HepG2 (cell line): ENCODE results near the gene HTR2A. TPM values are rescaled to one million over a fixed set of nuclear protein-coding genes. Genes with fewer than 3 reads are reported as not detected.

Source experiments
- HMG20B ChIP-seq: conservative IDR thresholded peaks from 2 replicates; pipeline ENCODE4 v1.6.1; 2016; ENCODE audit warnings: missing genetic modification reagents, missing compliant biosample characterization
- HNRNPLL ChIP-seq: fragments of 200-400 bp; formaldehyde crosslinking; IDR thresholded peaks from 2 replicates; pipeline ENCODE4 v1.6.1; 2017; ENCODE audit warnings: mild to moderate bottlenecking, low read depth, low read length; ENCODE audit not compliant: poor library complexity, severe bottlenecking
- JUND ChIP-seq: sonication (generic); formaldehyde crosslinking; IDR thresholded peaks from 2 replicates; pipeline ENCODE4 v1.8.0; 2022; ENCODE audit warnings: mild to moderate bottlenecking, missing genetic modification reagents
- MEIS2 ChIP-seq: sonication (generic); formaldehyde crosslinking; IDR thresholded peaks from 2 replicates; pipeline ENCODE4 v1.9.0; 2021; ENCODE audit warnings: mild to moderate bottlenecking, missing genetic modification reagents
- PAXIP1 ChIP-seq: sonication (generic); formaldehyde crosslinking; conservative IDR thresholded peaks from 2 replicates; pipeline ENCODE4 v1.4.0; 2020; ENCODE audit warnings: mild to moderate bottlenecking, missing genetic modification reagents, moderate library complexity
- SP2 ChIP-seq: sonication (generic); formaldehyde crosslinking; IDR thresholded peaks from 2 replicates; pipeline ENCODE4 v1.5.1; 2020; ENCODE audit warnings: mild to moderate bottlenecking, missing genetic modification reagents
- THAP7 ChIP-seq: sonication (generic); formaldehyde crosslinking; IDR thresholded peaks from 2 replicates; pipeline ENCODE4 v1.8.1; 2023; ENCODE audit warnings: mild to moderate bottlenecking, missing genetic modification reagents
- TRIM24 ChIP-seq: sonication (generic); formaldehyde crosslinking; IDR thresholded peaks from 2 replicates; pipeline ENCODE4 v1.8.0; 2022; ENCODE audit warnings: mild to moderate bottlenecking, missing genetic modification reagents
- ZNF207 ChIP-seq: fragments of 450-650 bp; IDR thresholded peaks from 2 replicates; pipeline ENCODE4 v1.6.1; 2016; ENCODE audit warnings: antibody characterized with exemption, borderline replicate concordance
- ZNF367 ChIP-seq: sonication (generic); formaldehyde crosslinking; IDR thresholded peaks from 2 replicates; pipeline ENCODE4 v1.4.0; 2020; ENCODE audit warnings: missing genetic modification reagents, borderline replicate concordance
- ZNF484 ChIP-seq: sonication (generic); formaldehyde crosslinking; IDR thresholded peaks from 2 replicates; pipeline ENCODE4 v1.5.1; 2020; ENCODE audit warnings: mild to moderate bottlenecking, low read depth, missing genetic modification reagents, borderline replicate concordance
- ZNF510 ChIP-seq: sonication (generic); formaldehyde crosslinking; IDR thresholded peaks from 2 replicates; pipeline ENCODE4 v1.4.0; 2020; ENCODE audit warnings: low read depth, mild to moderate bottlenecking, missing genetic modification reagents
- ZNF557 ChIP-seq: sonication (generic); formaldehyde crosslinking; IDR thresholded peaks from 2 replicates; pipeline ENCODE4 v1.4.0; 2020; ENCODE audit warnings: missing genetic modification reagents
- ZNF784 ChIP-seq: sonication (generic); formaldehyde crosslinking; IDR thresholded peaks from 2 replicates; pipeline ENCODE4 v1.5.1; 2020; ENCODE audit warnings: missing genetic modification reagents, mild to moderate bottlenecking, borderline replicate concordance
- ZNF850 ChIP-seq: sonication (generic); formaldehyde crosslinking; conservative IDR thresholded peaks from 2 replicates; pipeline ENCODE4 v1.9.0; 2021; ENCODE audit warnings: mild to moderate bottlenecking, missing genetic modification reagents
- polyA plus RNA-seq, 8 experiments: library from polyadenylated mRNA; depleted of rRNA in 3 of 8; stranded (reverse) in 7 of 8; unstranded in 1 of 8; fragments of >200 nt; fragmentation: Illumina TruSeq in 4 of 8; extraction: Trizol in 4 of 8; gene quantifications; 2 replicates each; pipeline versions ENCODE4 v1.2.1 to v1.2.3, GENCODE V29; 2011 to 2016; ENCODE audit warnings: low read depth in 4 of 8, missing spikeins in 1 of 8, mixed read lengths in 1 of 8; ENCODE audit not compliant: insufficient read depth in 1 of 8
- total RNA-seq, 5 experiments: library from RNA; depleted of rRNA; stranded (reverse); fragments of >200 nt; fragmentation: Illumina TruSeq; extraction: Trizol; gene quantifications; 2 replicates each; pipeline ENCODE4 v1.2.3, GENCODE V29; 2016; ENCODE audit warnings: low read depth in 1 of 5
- TF ChIP-seq, protein P1 (sequence below): sonication (generic); formaldehyde crosslinking; IDR thresholded peaks from 2 replicates; pipeline ENCODE4 v1.5.1; 2020; ENCODE audit warnings: missing genetic modification reagents, mild to moderate bottlenecking, borderline replicate concordance
- TF ChIP-seq, protein P2 (sequence below): sonication (generic); formaldehyde crosslinking; IDR thresholded peaks from 2 replicates; pipeline ENCODE4 v1.4.0; 2020; ENCODE audit warnings: missing genetic modification reagents

The HTR2A gene
- total and polyA plus RNA-seq, 2 of the 13 experiments (the other 11 are each of a cell fraction or from before 2014, with no cell fraction given): not detected

DNA sequence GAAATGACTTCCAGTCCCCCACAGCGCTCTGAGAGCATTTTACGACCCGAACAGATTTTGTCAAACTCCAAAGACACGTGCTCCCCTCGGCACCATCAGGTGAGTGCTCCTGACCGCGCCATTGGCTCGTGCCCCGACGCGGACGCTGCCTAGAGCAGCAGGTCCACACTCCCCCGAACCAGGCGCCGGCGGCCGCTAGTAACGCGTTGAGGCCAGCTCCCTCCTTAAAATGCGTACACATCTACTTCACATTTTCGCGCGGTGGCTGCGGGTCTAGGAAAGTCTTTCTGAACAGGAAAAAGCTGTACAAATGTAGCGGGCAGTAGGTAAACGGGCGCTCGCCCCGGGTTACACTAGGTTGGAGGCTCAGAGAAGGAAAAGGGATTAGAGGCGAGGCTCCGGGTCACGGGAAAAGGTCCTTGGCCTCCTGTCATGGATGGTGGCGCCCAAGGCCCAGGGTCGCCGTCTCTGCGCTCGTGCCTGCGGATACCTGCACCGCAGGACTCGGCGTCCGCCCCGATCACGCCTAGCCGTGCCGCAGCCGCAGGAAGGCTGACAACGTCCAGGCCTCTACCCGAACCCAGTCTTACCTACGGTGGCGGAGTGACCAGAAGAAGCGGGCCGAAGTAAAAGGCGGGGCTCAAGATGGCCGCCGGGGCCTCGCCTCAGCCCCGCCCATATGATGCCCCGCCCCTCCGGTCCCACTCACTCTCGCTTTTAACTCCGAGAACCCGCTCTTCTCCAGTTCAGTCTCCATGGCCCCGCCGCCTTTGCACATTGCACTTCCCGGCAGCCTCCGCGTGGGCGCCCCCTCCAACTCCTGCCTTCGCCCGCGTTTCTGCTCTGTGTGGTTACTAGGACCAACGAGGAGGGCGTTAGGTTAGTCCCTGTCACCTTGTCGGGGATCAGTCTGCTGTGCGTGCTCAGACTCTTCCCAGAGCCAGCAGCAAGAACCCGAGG lies 100.1 kb downstream of the HTR2A start, which contains the start of gene ESD (continued):
- TF ChIP-seq, protein P1, sequence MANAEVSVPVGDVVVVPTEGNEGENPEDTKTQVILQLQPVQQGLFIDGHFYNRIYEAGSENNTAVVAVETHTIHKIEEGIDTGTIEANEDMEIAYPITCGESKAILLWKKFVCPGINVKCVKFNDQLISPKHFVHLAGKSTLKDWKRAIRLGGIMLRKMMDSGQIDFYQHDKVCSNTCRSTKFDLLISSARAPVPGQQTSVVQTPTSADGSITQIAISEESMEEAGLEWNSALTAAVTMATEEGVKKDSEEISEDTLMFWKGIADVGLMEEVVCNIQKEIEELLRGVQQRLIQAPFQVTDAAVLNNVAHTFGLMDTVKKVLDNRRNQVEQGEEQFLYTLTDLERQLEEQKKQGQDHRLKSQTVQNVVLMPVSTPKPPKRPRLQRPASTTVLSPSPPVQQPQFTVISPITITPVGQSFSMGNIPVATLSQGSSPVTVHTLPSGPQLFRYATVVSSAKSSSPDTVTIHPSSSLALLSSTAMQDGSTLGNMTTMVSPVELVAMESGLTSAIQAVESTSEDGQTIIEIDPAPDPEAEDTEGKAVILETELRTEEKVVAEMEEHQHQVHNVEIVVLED (CRISPR knock-in tag): peak; percentile 61; the same call in 1 of the 2 replicates
- TF ChIP-seq ZNF510 (CRISPR knock-in tag) (peak; percentile 25; the same call in 1 of the 2 replicates), HNRNPLL (peak; percentile 93), MEIS2 (CRISPR knock-in tag) (peak; percentile 43), ZNF784 (CRISPR knock-in tag) (0 out of 2 replicates have a peak, but pooled peaks have one; percentile 38), HMG20B (CRISPR knock-in tag) (no peak; the same call in 1 of the 2 replicates), THAP7 (CRISPR knock-in tag) (no peak; the same call in 1 of the 2 replicates), PAXIP1 (CRISPR knock-in tag) (no peak), ZNF207 (no peak), ZNF367 (CRISPR knock-in tag) (no peak), ZNF850 (0 out of 2 replicates have a peak, but pooled peaks have one; percentile 37), ZNF557 (CRISPR knock-in tag) (peak; percentile 44; the same call in 1 of the 2 replicates), TRIM24 (CRISPR knock-in tag) (no peak), JUND (CRISPR knock-in tag) (no peak), SP2 (CRISPR knock-in tag) (no peak), ZNF484 (CRISPR knock-in tag) (no peak; the same call in 1 of the 2 replicates)
- TF ChIP-seq, protein P2, sequence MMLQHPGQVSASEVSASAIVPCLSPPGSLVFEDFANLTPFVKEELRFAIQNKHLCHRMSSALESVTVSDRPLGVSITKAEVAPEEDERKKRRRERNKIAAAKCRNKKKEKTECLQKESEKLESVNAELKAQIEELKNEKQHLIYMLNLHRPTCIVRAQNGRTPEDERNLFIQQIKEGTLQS (CRISPR knock-in tag): no peak; the same call in none of the 2 replicates
